OCI-LY7 (cell line): ENCODE measurements around the gene OR10D3. TPM values are rescaled to one million over a fixed set of nuclear protein-coding genes. Genes with fewer than 3 reads are reported as not detected.

Experiments used
- BruUV-seq: library from RNA; stranded (reverse); fragments of 400-500 nt; replicated peaks from 2 replicates; lab custom pipeline; 2021; lab: Mats Ljungman, UMichigan
- CTCF ChIA-PET: fragments of 300-600 bp; sonication (Branson Sonifier 250); formaldehyde crosslinking; loops from one replicate; lab custom pipeline; 2022; ENCODE audit warnings: antibody characterized with exemption; ENCODE audit not compliant: unreplicated experiment; lab: Charles Lee
- POLR2A ChIA-PET: fragments of 300-600 bp; sonication (Branson Sonifier 250); formaldehyde crosslinking; loops from one replicate; lab custom pipeline; 2022; ENCODE audit warnings: antibody characterized with exemption; lab: Charles Lee
- DNase-seq: peaks from one replicate; pipeline ENCODE4 v3.0.0-alpha.2; 2015; ENCODE audit warnings: low spot score
- H2AFZ ChIP-seq: fragments of 200-600 bp; sonication (generic), shearing (Covaris generic); 2 replicates; pipeline ENCODE4 v1.6.1; 2014; ENCODE audit warnings: mild to moderate bottlenecking, antibody characterized with exemption, low read length, moderate library complexity
- H3K27ac ChIP-seq: fragments of 200-600 bp; sonication (generic); 2 replicates; pipeline ENCODE4 v1.5.1; 2014; ENCODE audit warnings: mixed run types, low read depth, mild to moderate bottlenecking, moderate library complexity, low read length, inconsistent platforms; ENCODE audit not compliant: poor library complexity, severe bottlenecking
- H3K36me3 ChIP-seq: fragments of 200-600 bp; sonication (generic); 2 replicates; pipeline ENCODE4 v1.6.1; 2014; ENCODE audit warnings: mild to moderate bottlenecking, antibody characterized with exemption, low read length, moderate library complexity, mixed read lengths; ENCODE audit not compliant: insufficient read depth
- H3K4me1 ChIP-seq: fragments of 200-600 bp; sonication (generic); 2 replicates; pipeline ENCODE4 v1.5.1; 2014; ENCODE audit warnings: mild to moderate bottlenecking, low read length; ENCODE audit not compliant: insufficient read depth, poor library complexity, severe bottlenecking
- H3K4me2 ChIP-seq: fragments of 200-600 bp; sonication (generic); 2 replicates; pipeline ENCODE4 v1.6.1; 2014; ENCODE audit warnings: mild to moderate bottlenecking, low read length
- H3K4me3 ChIP-seq: fragments of 200-600 bp; sonication (generic); 2 replicates; pipeline ENCODE4 v1.5.1; 2014; ENCODE audit warnings: mild to moderate bottlenecking, low read depth, low read length; ENCODE audit not compliant: poor library complexity, severe bottlenecking
- H3K79me2 ChIP-seq: fragments of 200-600 bp; sonication (generic); 2 replicates; pipeline ENCODE4 v1.6.1; 2016; ENCODE audit warnings: low read depth, mild to moderate bottlenecking, low read length, moderate library complexity, mixed read lengths; ENCODE audit not compliant: insufficient read depth
- H3K9me2 ChIP-seq: fragments of 200-600 bp; sonication (generic); 2 replicates; pipeline ENCODE4 v1.6.1; 2016; ENCODE audit warnings: mild to moderate bottlenecking, low read length, mixed read lengths; ENCODE audit not compliant: insufficient read depth
- H3K9me3 ChIP-seq: fragments of 200-600 bp; sonication (generic); 2 replicates; pipeline ENCODE4 v1.6.1; 2014; ENCODE audit warnings: mild to moderate bottlenecking, mixed run types, low read length, mixed read lengths
- H4K20me1 ChIP-seq: fragments of 200-600 bp; sonication (generic); 2 replicates; pipeline ENCODE4 v1.6.1; 2014; ENCODE audit warnings: mild to moderate bottlenecking, antibody characterized with exemption, low read length, moderate library complexity, mixed read lengths; ENCODE audit not compliant: insufficient read depth
- CTCF ChIP-seq: fragments of 200-600 bp; sonication (generic); conservative IDR thresholded peaks from 2 replicates; pipeline ENCODE4 v1.5.1; 2014; ENCODE audit warnings: mild to moderate bottlenecking, antibody characterized with exemption, low read length, moderate library complexity, mixed read lengths
- EZH2phosphoT487 ChIP-seq: fragments of 200-600 bp; sonication (generic); IDR thresholded peaks from 2 replicates; pipeline ENCODE4 v1.6.1; 2018; ENCODE audit warnings: low read depth, borderline replicate concordance, mild to moderate bottlenecking, mixed run types, antibody characterized with exemption, low read length, moderate library complexity, mixed read lengths
- intact Hi-C: fragments of 100-400 bp; cut with micrococcal nuclease; formaldehyde crosslinking; loops from one replicate; pipeline ENCODE4 v1.10.0; 2022; ENCODE audit not compliant: unreplicated experiment
- total RNA-seq, 2 experiments: library from RNA; depleted of rRNA in 1 of 2; stranded (reverse); fragments of >200 nt in 1 of 2; shearing (Covaris generic) in 1 of 2; gene quantifications; 2 replicates each; pipeline ENCODE4 v1.2.3, GENCODE V29; 2014 to 2022

OR10D3 gene
- total RNA-seq, 2 experiments from 2014 or later, result not detected

DNA sequence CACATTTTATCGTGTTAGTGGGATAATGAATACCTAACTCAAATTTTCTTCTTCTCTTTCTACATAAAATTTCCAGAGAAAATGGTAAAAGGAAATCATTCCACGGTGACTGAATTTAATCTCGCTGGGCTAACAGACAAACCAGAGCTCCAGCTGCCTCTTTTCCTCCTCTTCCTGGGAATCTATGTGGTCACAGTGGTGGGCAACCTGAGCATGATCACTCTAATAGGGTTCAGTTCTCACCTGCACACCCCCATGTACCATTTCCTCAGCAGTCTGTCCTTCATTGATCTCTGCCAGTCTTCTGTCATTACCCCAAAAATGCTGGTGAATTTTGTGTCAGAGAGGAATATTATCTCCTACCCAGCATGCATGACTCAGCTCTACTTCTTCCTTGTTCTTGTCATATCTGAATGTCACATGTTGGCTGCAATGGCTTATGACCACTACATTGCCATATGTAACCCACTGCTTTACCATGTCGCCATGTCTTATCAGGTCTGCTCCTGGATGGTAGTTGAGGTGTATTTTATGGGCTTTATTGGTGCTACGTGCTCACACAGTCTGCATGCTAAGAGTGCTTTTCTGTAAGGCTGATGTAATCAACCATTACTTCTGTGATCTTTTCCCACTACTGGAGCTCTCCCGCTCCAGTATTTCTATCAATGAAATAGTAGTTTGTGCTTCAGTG is 24.1 kb downstream of the OR10D3 start:
- ChIA-PET CTCF (no interaction called here), POLR2A (interaction anchor here (0.6 kb wide), 1 partner anchor 323 kb away, joined by 3 read pairs; no protein-coding TSS in a partner anchor)
- DNase-seq, result no peak
- Histone ChIP-seq H3K4me3 (no peak overlapping the region), H3K4me2 (no peak overlapping the region), H4K20me1 (no peaks in the 10 kb centered on the region), H3K27ac (no peak overlapping the region), H2AFZ (no peak overlapping the region), H3K9me3 (no peaks in the 10 kb centered on the region), H3K9me2 (no peaks in the 10 kb centered on the region), H3K36me3 (no peaks in the 10 kb centered on the region), H3K4me1 (no peaks in the 10 kb centered on the region), H3K79me2 (no peaks in the 10 kb centered on the region)
- BruUV-seq, result no TSS peak
- intact Hi-C loops, result no loop called here
- TF ChIP-seq CTCF (no peak), EZH2phosphoT487 (no peak)

GRCh38 chr11:124209824-124210357 is 26.7 kb downstream of the OR10D3 start:
- no TSS peak for BruUV-seq
- no peak for DNase-seq
- Histone ChIP-seq H3K4me1 (no peaks in the 10 kb centered on the region), H3K79me2 (no peaks in the 10 kb centered on the region), H3K9me3 (no peaks in the 10 kb centered on the region), H3K4me2 (no peak overlapping the region), H3K4me3 (no peak overlapping the region), H4K20me1 (no peaks in the 10 kb centered on the region), H3K36me3 (no peaks in the 10 kb centered on the region), H3K27ac (no peak overlapping the region), H3K9me2 (no peaks in the 10 kb centered on the region), H2AFZ (no peak overlapping the region)
- TF ChIP-seq CTCF, result no peak
- no peak for TF ChIP-seq EZH2phosphoT487
- ChIA-PET POLR2A (no interaction called here), CTCF (no interaction called here)
- intact Hi-C loops, result no loop called here

- no peak overlapping the region for H2AFZ ChIP-seq
- no peaks in the 10 kb centered on the region for H3K4me1 ChIP-seq
- no TSS peak for BruUV-seq
- no peak for TF ChIP-seq CTCF
- TF ChIP-seq EZH2phosphoT487, result no peak
- ChIA-PET POLR2A (no interaction called here), CTCF (no interaction called here)
- H3K27ac ChIP-seq, result no peak overlapping the region
- H3K9me2 ChIP-seq, result no peaks in the 10 kb centered on the region
- H3K9me3 ChIP-seq, result no peaks in the 10 kb centered on the region
- no peaks in the 10 kb centered on the region for H3K79me2 ChIP-seq
- H3K4me2 ChIP-seq, result no peak overlapping the region
- DNase-seq, result no peak
- H4K20me1 ChIP-seq, result no peaks in the 10 kb centered on the region
- no peaks in the 10 kb centered on the region for H3K36me3 ChIP-seq
- no peak overlapping the region for H3K4me3 ChIP-seq
- intact Hi-C loops, result no loop called here
Measured at GRCh38 chr11:124210421-124210820, 27.3 kb downstream of the OR10D3 start.
